GM19239 (cell line): ENCODE data around the gene MRTFA.

Source experiments
- DNase-seq: peaks from one replicate; pipeline ENCODE4 v3.0.0; 2011; ENCODE audit warnings: low spot score; ENCODE audit not compliant: insufficient read length
- FAIRE-seq: peaks from 2 replicates; lab custom pipeline; 2011; peaks lifted over from hg19 to GRCh38; lab: Jason Lieb, UNC

Gene MRTFA

DNA sequence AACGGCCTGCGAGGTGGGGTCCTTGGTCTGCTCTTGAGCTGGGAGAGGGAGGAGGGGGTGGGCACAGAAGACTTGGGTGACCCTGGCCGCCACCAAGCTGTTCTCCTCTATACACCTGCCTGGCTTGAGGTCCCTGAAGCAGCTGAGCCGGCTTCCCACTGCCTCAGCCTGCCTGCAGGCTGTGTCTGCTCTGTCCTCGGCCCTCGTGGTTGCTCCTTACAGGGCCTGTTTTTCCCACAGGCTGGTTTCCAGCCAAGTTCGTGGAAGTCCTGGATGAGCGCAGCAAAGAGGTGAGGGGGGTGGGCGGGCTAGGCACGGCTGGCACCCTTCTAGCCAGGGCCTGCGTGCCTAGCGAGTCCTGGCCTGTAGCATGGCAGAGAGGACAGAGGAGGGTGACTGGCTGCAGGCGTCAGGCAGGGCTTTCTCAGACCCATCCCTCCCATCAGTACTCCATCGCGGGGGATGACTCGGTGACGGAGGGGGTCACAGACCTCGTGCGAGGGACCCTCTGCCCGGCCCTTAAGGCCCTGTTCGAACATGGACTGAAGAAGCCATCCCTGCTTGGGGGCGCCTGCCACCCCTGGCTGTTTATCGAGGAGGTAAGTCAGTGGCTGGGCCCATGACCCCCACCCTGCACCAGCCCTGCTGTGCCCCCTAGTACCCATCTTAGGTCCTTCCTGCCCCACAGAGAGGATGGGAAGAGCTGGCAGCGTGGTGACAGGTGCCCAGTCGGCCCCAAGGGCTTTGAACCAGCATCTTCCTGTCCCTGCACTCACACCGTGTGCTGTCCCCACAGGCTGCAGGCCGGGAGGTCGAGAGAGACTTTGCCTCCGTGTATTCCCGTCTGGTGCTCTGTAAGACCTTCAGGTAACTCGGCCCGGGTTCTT, 228.4 kb downstream of the MRTFA start:
- DNase-seq (no peak), FAIRE-seq (no peak)

DNA sequence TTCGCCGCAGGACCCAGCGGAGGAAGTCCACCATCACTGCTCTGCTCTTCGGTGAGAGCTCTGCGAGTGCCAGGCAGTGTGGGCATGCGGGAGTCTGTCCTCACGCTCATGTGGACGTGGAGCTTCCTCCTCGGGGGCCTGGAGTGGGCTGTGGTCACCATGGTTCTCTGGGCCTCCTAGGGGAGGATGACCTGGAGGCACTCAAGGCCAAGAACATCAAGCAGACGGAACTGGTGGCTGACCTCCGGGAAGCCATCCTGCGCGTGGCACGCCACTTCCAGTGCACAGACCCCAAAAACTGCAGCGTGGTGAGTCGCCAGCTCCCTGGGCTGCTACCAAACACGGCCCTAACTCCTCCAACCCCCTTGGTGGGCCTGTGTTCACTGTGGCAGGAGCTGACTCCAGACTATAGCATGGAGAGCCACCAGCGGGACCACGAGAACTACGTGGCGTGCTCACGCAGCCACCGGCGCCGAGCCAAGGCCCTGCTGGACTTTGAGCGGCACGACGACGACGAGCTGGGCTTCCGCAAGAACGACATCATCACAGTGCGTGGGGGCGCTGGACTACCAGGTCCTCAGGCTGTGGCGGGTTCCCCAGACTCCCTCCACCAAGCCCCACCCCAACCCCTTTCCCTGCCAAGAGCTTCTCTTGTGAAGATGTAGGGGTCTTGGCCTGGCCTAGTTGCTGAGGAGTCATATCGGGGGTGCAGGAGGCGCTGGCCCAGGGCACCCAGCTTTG, 229.3 kb downstream of the MRTFA start:
- DNase-seq = no peak

DNA sequence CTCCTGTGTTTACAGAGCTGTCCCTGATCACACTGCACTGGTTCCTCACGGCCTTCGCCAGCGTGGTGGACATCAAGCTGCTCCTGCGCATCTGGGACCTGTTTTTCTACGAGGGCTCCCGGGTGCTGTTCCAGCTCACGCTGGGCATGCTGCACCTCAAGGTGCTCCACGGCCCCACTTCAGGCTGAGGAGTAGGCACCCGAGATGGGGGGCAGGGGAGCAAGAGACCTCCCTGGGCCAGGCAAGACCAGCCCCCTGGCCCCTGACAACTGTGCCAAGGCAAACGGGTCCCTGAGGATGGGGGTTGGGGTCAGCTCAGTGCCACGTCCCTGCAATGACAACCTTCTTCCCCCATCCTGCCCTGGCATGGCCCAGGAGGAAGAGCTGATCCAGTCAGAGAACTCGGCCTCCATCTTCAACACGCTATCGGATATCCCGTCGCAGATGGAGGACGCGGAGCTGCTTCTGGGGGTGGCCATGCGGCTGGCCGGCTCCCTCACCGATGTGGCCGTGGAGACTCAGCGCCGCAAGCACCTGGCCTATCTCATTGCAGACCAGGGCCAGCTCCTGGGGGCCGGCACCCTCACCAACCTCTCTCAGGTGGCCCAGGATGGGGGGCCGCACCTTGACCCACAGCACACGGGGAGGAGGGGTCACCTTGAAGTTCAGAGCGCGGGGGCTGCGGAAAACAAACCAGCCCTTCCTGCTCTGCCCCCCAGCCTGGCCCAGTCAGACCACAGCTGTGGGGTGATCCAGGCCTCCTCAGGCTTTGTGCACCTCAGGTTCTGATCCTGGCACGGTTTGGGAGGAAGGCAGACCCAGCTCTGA, 230.2 kb downstream of the MRTFA start:
- no peak for DNase-seq
- FAIRE-seq = no peak

More for the DNA sequence above, 229.3 kb downstream of the MRTFA start:
- no peak for FAIRE-seq

DNA sequence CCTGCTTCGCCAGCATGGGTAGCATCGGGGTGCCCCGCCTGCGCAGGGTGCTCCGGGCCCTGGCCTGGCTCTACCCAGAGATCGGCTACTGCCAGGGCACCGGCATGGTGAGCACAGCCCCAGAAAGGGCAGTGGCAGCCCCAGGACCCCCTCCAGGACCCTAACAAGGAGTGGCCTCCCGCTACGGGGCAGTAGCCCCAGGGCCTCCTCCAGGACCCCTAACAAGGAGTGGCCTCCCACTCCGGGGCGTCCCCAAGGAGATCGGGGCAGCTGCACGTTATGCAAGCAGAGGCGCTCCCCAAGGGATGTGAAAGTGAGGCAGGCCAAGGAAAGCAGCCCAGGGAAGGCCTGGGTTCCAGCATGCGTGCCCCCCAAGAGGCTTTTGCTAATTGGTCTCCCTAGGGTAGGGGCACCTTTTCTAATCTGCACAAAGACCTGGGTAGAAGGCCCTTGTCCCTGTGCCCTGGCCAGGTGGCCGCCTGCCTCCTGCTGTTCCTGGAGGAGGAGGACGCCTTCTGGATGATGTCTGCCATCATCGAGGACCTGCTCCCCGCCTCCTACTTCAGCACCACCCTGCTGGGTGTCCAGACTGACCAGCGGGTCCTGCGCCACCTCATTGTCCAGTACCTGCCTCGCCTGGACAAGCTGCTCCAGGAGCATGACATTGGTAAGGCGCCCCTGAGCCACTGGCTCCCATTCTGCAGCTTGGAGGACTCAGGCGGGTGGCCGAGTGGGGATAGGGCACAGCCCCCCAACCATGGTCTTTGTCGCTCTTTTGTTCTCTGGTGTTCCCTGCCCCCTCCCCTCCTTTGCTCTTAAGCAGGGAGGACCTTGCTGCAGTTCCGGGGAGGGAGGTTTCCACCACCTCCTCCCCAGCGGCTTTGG, 231.1 kb downstream of the MRTFA start:
- no peak for FAIRE-seq

DNA sequence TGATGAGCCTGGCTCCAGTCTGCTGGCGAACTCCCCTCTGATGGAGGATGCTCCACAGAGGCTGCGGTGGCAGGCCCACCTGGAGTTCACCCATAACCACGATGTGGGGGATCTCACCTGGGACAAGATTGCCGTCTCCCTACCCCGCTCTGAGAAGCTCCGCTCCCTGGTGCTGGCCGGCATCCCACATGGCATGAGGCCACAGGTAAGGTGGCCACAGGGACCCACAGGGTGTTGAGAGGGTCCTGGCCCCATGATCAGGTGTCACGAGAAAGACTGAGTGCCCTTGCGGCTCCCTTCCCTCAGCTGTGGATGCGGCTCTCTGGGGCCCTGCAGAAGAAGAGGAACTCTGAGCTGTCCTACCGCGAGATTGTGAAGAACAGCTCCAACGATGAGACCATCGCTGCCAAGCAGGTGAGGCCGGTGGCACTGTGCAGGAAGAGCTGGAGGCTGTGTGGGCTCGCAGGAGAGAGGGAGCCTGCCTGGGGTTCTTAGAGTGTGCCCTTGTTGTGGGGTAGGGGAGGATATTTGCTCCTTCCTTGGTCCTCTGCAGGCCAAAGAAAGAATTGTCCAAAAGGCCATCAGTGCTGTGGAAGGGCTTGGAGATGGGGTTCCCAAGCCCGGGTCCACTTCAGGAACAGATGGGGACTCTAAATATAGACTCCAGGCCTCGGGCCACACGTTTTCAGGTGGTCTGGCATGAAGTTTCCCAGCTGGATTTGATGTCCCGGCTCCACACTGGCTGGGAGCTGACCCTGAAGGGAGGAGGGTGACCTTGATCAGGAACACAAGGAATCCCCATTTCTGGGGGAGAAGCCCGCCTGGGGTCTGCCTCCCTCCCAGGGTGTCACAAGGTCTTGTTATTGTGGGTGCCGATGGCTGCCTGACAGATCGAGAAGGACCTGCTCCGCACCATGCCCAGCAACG, 232.0 kb downstream of the MRTFA start:
- FAIRE-seq = no peak

More for the DNA sequence above, 231.1 kb downstream of the MRTFA start:
- DNase-seq = no peak

DNA sequence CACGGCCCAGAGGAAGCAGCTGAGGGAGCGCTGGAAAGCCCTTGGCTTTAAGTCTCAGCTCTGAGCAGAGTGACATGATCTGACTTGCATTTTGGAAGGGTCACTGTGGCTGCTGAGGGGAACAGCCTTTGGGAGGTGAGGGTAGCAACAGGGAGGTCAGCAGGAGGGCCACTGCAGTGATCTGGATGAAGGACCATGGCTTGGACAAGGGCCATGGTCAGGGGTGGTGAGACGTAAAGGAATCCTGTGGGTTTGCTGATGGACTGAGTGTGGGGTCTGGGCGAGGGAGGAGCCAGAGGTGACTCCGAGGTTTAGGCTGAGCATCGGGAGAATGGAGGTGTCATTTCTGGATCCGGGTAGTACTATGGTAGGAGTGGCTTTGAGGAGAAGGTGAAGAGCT, 232.9 kb downstream of the MRTFA start:
- no peak for FAIRE-seq
- no peak for DNase-seq

More for the DNA sequence above, 232.0 kb downstream of the MRTFA start:
- DNase-seq = no peak

DNA sequence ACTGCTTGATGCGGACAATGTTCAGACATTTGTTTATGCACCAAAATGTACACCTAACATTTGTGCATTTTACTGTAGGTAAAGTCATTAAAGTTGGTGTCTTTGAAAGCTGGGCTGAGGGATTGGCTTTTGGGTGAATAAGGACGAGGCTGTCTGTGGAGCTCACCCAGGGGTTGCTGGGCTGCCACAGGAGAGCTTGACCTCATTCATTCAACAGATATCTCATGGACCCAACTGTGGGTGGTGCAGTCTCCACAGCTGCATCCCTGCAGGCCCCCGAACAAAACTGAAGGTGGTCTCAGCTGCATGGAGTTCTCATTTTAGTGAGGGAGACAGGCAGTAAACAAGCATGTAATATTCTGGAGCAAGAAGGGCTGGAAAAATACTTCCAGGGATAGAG, 233.4 kb downstream of the MRTFA start:
- FAIRE-seq = no peak
- DNase-seq = no peak

- FAIRE-seq (peak; percentile 75), DNase-seq (no peak)
Measured at GRCh38 chr22:40401981-40402406, 234.5 kb downstream of the MRTFA start.

DNA sequence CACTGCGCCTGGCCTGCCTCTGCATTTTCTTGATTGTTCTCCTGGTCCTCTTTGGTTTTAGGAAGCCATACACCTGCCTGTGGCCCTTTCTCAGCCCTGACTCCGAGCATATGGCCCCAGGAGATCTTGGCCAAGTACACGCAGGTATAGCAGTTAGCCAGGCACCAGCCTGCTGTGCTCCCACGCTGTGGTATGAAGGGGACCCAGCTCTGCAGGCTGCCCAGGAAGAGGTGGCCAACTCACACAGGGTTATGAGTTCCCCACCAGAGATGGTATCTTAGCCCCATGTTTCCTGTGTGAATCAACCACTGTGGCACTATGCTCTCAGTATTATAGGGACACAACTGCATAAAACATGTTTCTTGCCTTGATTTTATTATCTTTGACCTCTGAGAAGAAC, 235.0 kb downstream of the MRTFA start:
- DNase-seq (no peak), FAIRE-seq (peak; percentile 26)

DNA sequence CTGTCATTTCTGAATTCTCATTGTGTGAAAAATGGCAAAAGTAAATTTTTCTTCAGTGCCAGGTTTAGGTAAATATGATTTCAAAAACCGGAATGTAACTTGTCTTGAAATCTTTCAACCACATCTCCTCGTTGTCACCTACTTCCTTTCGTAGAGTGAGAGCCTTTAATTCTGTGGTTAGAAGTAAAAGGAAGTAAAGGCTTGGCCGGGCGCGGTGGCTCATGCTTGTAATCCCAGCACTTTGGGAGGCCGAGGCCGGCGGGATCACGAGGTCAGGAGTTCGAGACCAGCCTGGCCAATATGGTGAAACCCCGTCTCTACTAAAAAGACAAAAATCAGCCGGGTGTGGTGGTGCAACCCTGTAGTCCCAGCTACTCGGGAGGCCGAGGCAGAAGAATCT, 236.4 kb downstream of the MRTFA start:
- DNase-seq = peak; percentile 53
- peak; percentile 96 for FAIRE-seq

- FAIRE-seq (no peak), DNase-seq (no peak)
Measured at GRCh38 chr22:40399621-40400020, 236.9 kb downstream of the MRTFA start.

DNA sequence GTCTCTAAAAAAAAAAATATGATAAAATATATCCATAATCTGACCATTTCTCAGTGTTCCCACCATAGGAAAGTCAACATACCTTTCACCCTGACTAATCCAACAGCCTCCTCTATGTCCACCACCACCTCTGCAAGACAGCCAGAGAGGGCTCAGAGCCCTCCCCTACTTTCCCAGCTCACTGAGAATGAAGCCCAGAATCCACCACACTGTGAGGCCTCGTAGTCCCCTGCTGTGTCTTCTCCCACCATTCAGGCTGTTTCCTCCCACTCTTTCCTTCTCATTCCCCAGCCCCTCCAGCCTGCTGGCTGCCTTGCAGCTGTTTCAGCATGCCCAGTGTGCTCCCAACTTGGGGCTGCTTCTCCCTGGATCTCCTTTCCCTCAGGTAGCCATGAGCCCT, 239.1 kb downstream of the MRTFA start:
- FAIRE-seq (no peak), DNase-seq (no peak)

DNA sequence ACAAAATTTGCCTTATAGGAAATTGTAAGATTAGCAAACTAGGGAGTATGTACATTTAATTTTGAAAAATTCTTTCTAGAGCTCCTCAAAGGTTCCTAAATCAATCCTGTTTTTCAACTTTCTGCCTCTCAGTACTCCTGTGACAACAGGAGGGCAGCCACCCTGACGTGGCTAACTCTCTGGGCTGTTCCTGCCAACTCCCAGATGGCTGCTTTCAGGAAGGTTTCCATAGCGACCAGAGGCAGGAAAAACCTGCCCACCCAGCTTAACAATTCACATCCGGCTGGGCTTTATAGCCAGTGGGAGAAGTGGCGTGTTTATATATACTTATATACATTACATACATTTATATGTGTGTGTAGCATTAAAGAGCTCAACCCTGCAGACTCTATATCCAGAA, 239.6 kb downstream of the MRTFA start:
- DNase-seq (no peak), FAIRE-seq (peak; percentile 73)

- no peak for FAIRE-seq
Measured at GRCh38 chr22:40395607-40396006, 240.9 kb downstream of the MRTFA start.

GRCh38 chr22:40394607-40395006, 241.9 kb downstream of the MRTFA start:
- FAIRE-seq (no peak), DNase-seq (no peak)

More at GRCh38 chr22:40395607-40396006, 240.9 kb downstream of the MRTFA start:
- DNase-seq = no peak

- DNase-seq = no peak
- no peak for FAIRE-seq
Measured at GRCh38 chr22:40392618-40393017, 243.9 kb downstream of the MRTFA start.

DNA sequence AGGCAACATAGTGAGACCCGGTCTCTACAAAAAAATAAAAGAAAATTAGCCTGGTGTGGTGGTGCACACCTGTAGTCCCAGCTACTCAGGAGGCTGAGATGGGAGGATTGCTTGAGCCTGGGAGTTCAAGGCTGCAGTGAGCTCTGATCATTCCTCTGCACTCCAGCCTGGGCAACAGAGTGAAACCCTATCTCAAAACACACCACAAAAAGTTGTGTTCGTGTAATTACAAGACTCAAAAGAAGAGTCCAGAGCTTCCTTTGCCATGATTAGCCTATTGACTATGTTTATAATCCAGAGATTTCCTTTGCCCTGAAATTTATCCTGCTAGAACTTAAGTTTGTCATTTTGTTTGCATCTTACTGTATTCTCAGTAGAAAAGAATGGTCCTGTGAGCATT, 245.1 kb downstream of the MRTFA start:
- FAIRE-seq = no peak
- no peak for DNase-seq

DNA sequence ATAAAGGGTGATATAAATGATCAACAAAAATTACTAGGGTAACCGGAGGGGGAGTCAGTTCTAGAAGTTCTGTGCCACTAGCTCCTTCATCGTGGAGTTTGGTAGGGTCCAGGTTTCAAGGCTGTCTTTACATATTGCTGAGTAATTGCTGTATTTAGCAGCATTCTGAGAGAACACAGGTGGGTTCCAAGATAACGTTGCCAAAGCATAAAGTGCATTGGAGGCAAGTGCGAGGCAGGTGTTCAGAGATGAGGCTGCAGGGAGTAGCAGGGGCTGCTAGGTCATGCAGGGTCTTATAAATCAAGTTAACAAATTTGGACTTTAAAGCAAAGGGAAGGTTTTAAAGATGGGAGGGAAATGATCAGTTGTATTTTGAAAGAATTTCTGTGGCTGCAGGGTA, 248.3 kb downstream of the MRTFA start:
- FAIRE-seq (no peak), DNase-seq (no peak)
